H9 (cell line): Measurements from ENCODE around the gene MYMX. TPM values are rescaled to one million over a fixed set of nuclear protein-coding genes. Genes with fewer than 3 reads are reported as not detected.

Source experiments
- DNase-seq: peaks from one replicate; pipeline ENCODE4 v3.0.0-alpha.2; 2017
- H2AFZ ChIP-seq: one replicate; pipeline ENCODE4 v1.6.1; 2013; ENCODE audit warnings: mild to moderate bottlenecking, low read length, control low read depth, moderate library complexity
- H2AK5ac ChIP-seq: 2 replicates; pipeline ENCODE4 v1.6.1; 2013; ENCODE audit warnings: low read length, control low read depth, mixed read lengths; ENCODE audit not compliant: insufficient read length
- H2BK120ac ChIP-seq: one replicate; pipeline ENCODE4 v1.6.1; 2013; ENCODE audit warnings: low read depth, mild to moderate bottlenecking, low read length, control low read depth, inconsistent platforms; ENCODE audit not compliant: poor library complexity, severe bottlenecking
- H2BK12ac ChIP-seq: 2 replicates; pipeline ENCODE4 v1.6.1; 2013; ENCODE audit warnings: low read length, control low read depth, mixed read lengths, low read depth; ENCODE audit not compliant: insufficient read length
- H2BK15ac ChIP-seq: 2 replicates; pipeline ENCODE4 v1.6.1; 2013; ENCODE audit warnings: low read depth, low read length, control low read depth
- H2BK20ac ChIP-seq: one replicate; pipeline ENCODE4 v1.6.1; 2013; ENCODE audit warnings: low read depth, mild to moderate bottlenecking, low read length, control low read depth, inconsistent platforms; ENCODE audit not compliant: poor library complexity, severe bottlenecking
- H2BK5ac ChIP-seq: 2 replicates; pipeline ENCODE4 v1.6.1; 2013; ENCODE audit warnings: low read length, control low read depth, mixed read lengths; ENCODE audit not compliant: insufficient read length
- H3K14ac ChIP-seq: 2 replicates; pipeline ENCODE4 v1.6.1; 2013; ENCODE audit warnings: low read length, control low read depth; ENCODE audit not compliant: insufficient read depth
- H3K18ac ChIP-seq: 2 replicates; pipeline ENCODE4 v1.6.1; 2013; ENCODE audit warnings: low read depth, mild to moderate bottlenecking, mixed read lengths, low read length, control low read depth; ENCODE audit not compliant: insufficient read length
- H3K23ac ChIP-seq: 2 replicates; pipeline ENCODE4 v1.6.1; 2013; ENCODE audit warnings: low read length, control low read depth, mixed read lengths, low read depth; ENCODE audit not compliant: insufficient read length
- H3K23me2 ChIP-seq: 2 replicates; pipeline ENCODE4 v1.6.1; 2013; ENCODE audit warnings: low read depth, mild to moderate bottlenecking, mixed read lengths, low read length, control low read depth; ENCODE audit not compliant: insufficient read length, poor library complexity, severe bottlenecking
- H3K27ac ChIP-seq: 2 replicates; pipeline ENCODE4 v1.5.1; 2013; ENCODE audit warnings: low read length, control low read depth, mixed read lengths, low read depth; ENCODE audit not compliant: insufficient read length
- H3K27me3 ChIP-seq: 2 replicates; pipeline ENCODE4 v1.6.1; 2013; ENCODE audit warnings: low read length, control low read depth, inconsistent platforms; ENCODE audit not compliant: insufficient read depth
- H3K4ac ChIP-seq: 2 replicates; pipeline ENCODE4 v1.6.1; 2013; ENCODE audit warnings: low read depth, mild to moderate bottlenecking, control low read depth, inconsistent platforms, low read length, moderate library complexity
- H3K4me1 ChIP-seq: 2 replicates; pipeline ENCODE4 v1.6.1; 2013; ENCODE audit warnings: low read length, control low read depth, inconsistent platforms; ENCODE audit not compliant: insufficient read depth
- H3K4me2 ChIP-seq: 2 replicates; pipeline ENCODE4 v1.6.1; 2013; ENCODE audit warnings: low read length, control low read depth, mixed read lengths; ENCODE audit not compliant: insufficient read length, insufficient read depth
- H3K56ac ChIP-seq: 2 replicates; pipeline ENCODE4 v1.6.1; 2013; ENCODE audit warnings: low read depth, mild to moderate bottlenecking, mixed read lengths, low read length, control low read depth; ENCODE audit not compliant: insufficient read length
- H3K79me1 ChIP-seq: 2 replicates; pipeline ENCODE4 v1.6.1; 2013; ENCODE audit warnings: low read depth, mild to moderate bottlenecking, moderate library complexity, low read length, control low read depth, inconsistent platforms; ENCODE audit not compliant: insufficient read depth, poor library complexity, severe bottlenecking
- H3K79me2 ChIP-seq: 2 replicates; pipeline ENCODE4 v1.6.1; 2013; ENCODE audit warnings: low read length, control low read depth, inconsistent platforms; ENCODE audit not compliant: insufficient read depth
- H3K9ac ChIP-seq: 2 replicates; pipeline ENCODE4 v1.6.1; 2013; ENCODE audit warnings: low read length, control low read depth, mixed read lengths; ENCODE audit not compliant: insufficient read length; ENCODE audit errors: extremely low read depth
- H3K9me3 ChIP-seq: one replicate; pipeline ENCODE4 v1.6.1; 2013; ENCODE audit warnings: low read depth, low read length, inconsistent platforms; ENCODE audit not compliant: control insufficient read depth
- H3T11ph ChIP-seq: one replicate; pipeline ENCODE4 v1.6.1; 2013; ENCODE audit warnings: mild to moderate bottlenecking, low read length, control low read depth, inconsistent platforms
- H4K20me1 ChIP-seq: one replicate; pipeline ENCODE4 v1.6.1; 2013; ENCODE audit not compliant: control insufficient read depth, insufficient read length, insufficient read depth
- H4K5ac ChIP-seq: 2 replicates; pipeline ENCODE4 v1.6.1; 2013; ENCODE audit warnings: low read depth, mild to moderate bottlenecking, mixed read lengths, low read length, control low read depth; ENCODE audit not compliant: insufficient read length
- H4K8ac ChIP-seq: replicated peaks from 2 replicates; pipeline ENCODE4 v1.6.1; 2013; ENCODE audit warnings: low read length, control low read depth, mixed read lengths, low read depth; ENCODE audit not compliant: insufficient read length
- H4K91ac ChIP-seq: 2 replicates; pipeline ENCODE4 v1.6.1; 2013; ENCODE audit warnings: low read depth, mild to moderate bottlenecking, moderate library complexity, mixed read lengths, low read length, control low read depth; ENCODE audit not compliant: insufficient read length
- H3K27ac Mint-ChIP-seq, 3 experiments: 2 replicates in 2 of 3; 3 replicates in 1 of 3; pipeline ENCODE4 v1.8.0; 2020 to 2021; ENCODE audit warnings: mixed read lengths in 3 of 3, mild to moderate bottlenecking in 1 of 3, moderate library complexity in 1 of 3
- H3K27me3 Mint-ChIP-seq: 2 replicates; pipeline ENCODE4 v1.8.0; 2021; ENCODE audit warnings: low read depth, mild to moderate bottlenecking, moderate library complexity, mixed read lengths
- H3K36me3 Mint-ChIP-seq, 3 experiments: 2 replicates in 2 of 3; 3 replicates in 1 of 3; pipeline ENCODE4 v1.8.0; 2020 to 2021; ENCODE audit warnings: low read depth in 3 of 3, mixed read lengths in 3 of 3; ENCODE audit not compliant: insufficient read depth in 1 of 3
- H3K4me1 Mint-ChIP-seq, 2 experiments: 2 replicates each; pipeline ENCODE4 v1.8.0; 2020; ENCODE audit warnings: mixed read lengths in 2 of 2
- H3K4me3 Mint-ChIP-seq, 2 experiments: 2 replicates in 1 of 2; 3 replicates in 1 of 2; pipeline ENCODE4 v1.8.0; 2020 to 2021; ENCODE audit warnings: mild to moderate bottlenecking in 2 of 2, mixed read lengths in 2 of 2, moderate library complexity in 1 of 2
- H3K9me3 Mint-ChIP-seq, 2 experiments: 2 replicates in 1 of 2; 3 replicates in 1 of 2; pipeline ENCODE4 v1.8.0; 2020; ENCODE audit warnings: mild to moderate bottlenecking in 2 of 2, mixed read lengths in 2 of 2, moderate library complexity in 1 of 2
- CTCF ChIP-seq: fragments of 200-600 bp; sonication (generic); conservative IDR thresholded peaks from 3 replicates; pipeline ENCODE4 v1.8.0; 2021; ENCODE audit warnings: antibody characterized with exemption, mild to moderate bottlenecking
- WGBS: extraction: QIAGEN DNeasy Blood & Tissue Kit; methylation state at CpG from one replicate; pipeline ENCODE4 v1.1.7; 2013; ENCODE audit warnings: missing lambda C conversion rate, low lambda C conversion rate, mixed read lengths; ENCODE audit not compliant: insufficient read length; ENCODE audit errors: extremely low coverage; 5-methylcytosine and 5-hydroxymethylcytosine counted together
- total RNA-seq: library from RNA; stranded (reverse); gene quantifications from 2 replicates; pipeline ENCODE4 v1.2.1, GENCODE V29; 2021

The MYMX gene
- total RNA-seq, 1 experiment from 2014 or later: 1.1 TPM

GRCh38 chr6:44219815-44220784 is 3.4 kb downstream of the MYMX start:
- TF ChIP-seq CTCF: no peak
- Histone ChIP-seq H3K4ac (no peak overlapping the region), H2BK5ac (no peak overlapping the region), H2BK15ac (no peak overlapping the region), H4K20me1 (no peaks in the 10 kb centered on the region), H3K4me1 (peaks cover 16% of the 10 kb centered on the region; the same call in 1 of the 2 replicates), H3K56ac (no peak overlapping the region), H2AK5ac (no peak overlapping the region), H3K18ac (no peak overlapping the region), H4K5ac (no peak overlapping the region), H3K27ac (no peak overlapping the region), H3K79me1 (peaks cover 8% of the 10 kb centered on the region), H3T11ph (no peak overlapping the region), H3K9me3 (no peaks in the 10 kb centered on the region), H4K8ac (no peak overlapping the region), H3K27me3 (no peaks in the 10 kb centered on the region), H3K14ac (no peak overlapping the region), H3K4me2 (peak overlapping the region; percentile 4), H2AFZ (no peak overlapping the region), H2BK12ac (no peak overlapping the region), H4K91ac (no peak overlapping the region), H3K79me2 (peaks cover 9% of the 10 kb centered on the region; the same call in 1 of the 2 replicates), H2BK120ac (no peak overlapping the region), H3K9ac (no peak overlapping the region), H2BK20ac (no peak overlapping the region), H3K23me2 (peaks cover 22% of the 10 kb centered on the region), H3K23ac (no peak overlapping the region)
- Mint-ChIP-seq H3K9me3 (no peaks in the 10 kb centered on the region; a peak in 1 of 5 replicates), H3K27me3 (peaks cover 3% of the 10 kb centered on the region), H3K36me3 (peaks cover 0 to 3% (median 0%) of the 10 kb centered on the region in 3 experiments; a peak in 2 of 7 replicates), H3K4me1 (peaks cover 62 to 63% of the 10 kb centered on the region in 2 experiments), H3K4me3 (peak overlapping the region; percentile 68), H3K27ac (peak overlapping the region in 2 of 3 experiments; percentile 91 to 94; a peak in 5 of 7 replicates)
- no peak for DNase-seq
- WGBS: no CpG with 5 or more reads among the region's 28 CpGs
